Right atrium auricular region (tissue), 2 donors: ENCODE measurements around the gene ST14. TPM values are rescaled to one million over a fixed set of nuclear protein-coding genes. Genes with fewer than 3 reads are reported as not detected.
A peak's percentile ranks its signal among the peaks of the same experiment; 100 is the strongest.

ENCODE experiments used
- DNase-seq: peaks from one replicate; pipeline ENCODE4 v3.0.0-alpha.2; 2019; ENCODE audit warnings: low spot score
- H3K27ac ChIP-seq, 2 donors: fragments of 200-600 bp; sonication (generic); 1 replicate in 1 of 2; 2 replicates in 1 of 2; pipeline ENCODE4 v1.5.1; 2016 to 2019
- H3K27me3 ChIP-seq, 2 donors: fragments of 200-600 bp; sonication (generic); one replicate each; pipeline versions ENCODE4 v1.5.1 to v1.6.0; 2017 to 2019
- H3K36me3 ChIP-seq: fragments of 200-600 bp; sonication (generic); one replicate; pipeline ENCODE4 v1.5.1; 2016
- H3K4me1 ChIP-seq, 2 donors: fragments of 200-600 bp; sonication (generic); one replicate each; pipeline versions ENCODE4 v1.5.1 to v1.6.0; 2017 to 2019
- H3K4me3 ChIP-seq, 2 donors: fragments of 200-600 bp; sonication (generic); 1 replicate in 1 of 2; 2 replicates in 1 of 2; pipeline ENCODE4 v1.5.1; 2017 to 2019; ENCODE audit warnings: mild to moderate bottlenecking in 1 of 2, moderate library complexity in 1 of 2
- H3K9me3 ChIP-seq, 2 donors: fragments of 200-600 bp; sonication (generic); one replicate each; pipeline ENCODE4 v1.5.1; 2019
- total RNA-seq, 2 donors: library from RNA; depleted of rRNA; stranded (reverse); fragments of >200 nt; gene quantifications; one replicate each; pipeline ENCODE4 v1.1.0, GENCODE V29; 2016
- TF ChIP-seq, protein P1 (sequence below), 2 donors: fragments of 200-600 bp; sonication (generic); IDR thresholded peaks; one replicate each; pipeline ENCODE4 v1.5.1; 2019; ENCODE audit warnings: antibody characterized with exemption in 2 of 2

ST14 gene
- total RNA-seq, 2 donors from 2014 or later = 0.85 to 6.0 TPM

DNA sequence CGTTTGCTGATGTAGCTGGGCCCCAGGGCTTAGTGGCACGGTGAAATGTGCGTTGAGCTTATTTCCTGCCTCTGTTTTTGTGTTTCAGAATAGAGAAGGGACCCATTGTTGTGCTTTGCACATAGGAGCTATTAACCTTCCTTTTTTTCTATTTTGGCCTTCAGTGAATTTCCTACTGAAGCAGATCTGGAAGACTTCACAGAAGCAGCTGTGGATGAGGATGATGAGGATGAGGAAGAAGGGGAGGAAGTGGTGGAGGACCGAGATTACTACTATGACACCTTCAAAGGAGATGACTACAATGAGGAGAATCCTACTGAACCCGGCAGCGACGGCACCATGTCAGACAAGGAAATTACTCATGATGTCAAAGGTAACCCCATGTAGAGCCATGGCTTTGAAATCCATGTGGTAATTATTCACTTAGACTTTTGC lies 37.4 kb upstream of the ST14 start:
- no peak for DNase-seq
- H3K27ac ChIP-seq = peak overlapping the region in 1 of 2 donors; percentile 2
- H3K4me1 ChIP-seq = peaks cover 0 to 19% of the 10 kb centered on the region in 2 donors
- no peak overlapping the region for H3K4me3 ChIP-seq
- peaks cover 28% of the 10 kb centered on the region for H3K36me3 ChIP-seq
- no peaks in the 10 kb centered on the region for H3K9me3 ChIP-seq
- TF ChIP-seq, protein P1, sequence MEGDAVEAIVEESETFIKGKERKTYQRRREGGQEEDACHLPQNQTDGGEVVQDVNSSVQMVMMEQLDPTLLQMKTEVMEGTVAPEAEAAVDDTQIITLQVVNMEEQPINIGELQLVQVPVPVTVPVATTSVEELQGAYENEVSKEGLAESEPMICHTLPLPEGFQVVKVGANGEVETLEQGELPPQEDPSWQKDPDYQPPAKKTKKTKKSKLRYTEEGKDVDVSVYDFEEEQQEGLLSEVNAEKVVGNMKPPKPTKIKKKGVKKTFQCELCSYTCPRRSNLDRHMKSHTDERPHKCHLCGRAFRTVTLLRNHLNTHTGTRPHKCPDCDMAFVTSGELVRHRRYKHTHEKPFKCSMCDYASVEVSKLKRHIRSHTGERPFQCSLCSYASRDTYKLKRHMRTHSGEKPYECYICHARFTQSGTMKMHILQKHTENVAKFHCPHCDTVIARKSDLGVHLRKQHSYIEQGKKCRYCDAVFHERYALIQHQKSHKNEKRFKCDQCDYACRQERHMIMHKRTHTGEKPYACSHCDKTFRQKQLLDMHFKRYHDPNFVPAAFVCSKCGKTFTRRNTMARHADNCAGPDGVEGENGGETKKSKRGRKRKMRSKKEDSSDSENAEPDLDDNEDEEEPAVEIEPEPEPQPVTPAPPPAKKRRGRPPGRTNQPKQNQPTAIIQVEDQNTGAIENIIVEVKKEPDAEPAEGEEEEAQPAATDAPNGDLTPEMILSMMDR (IDR thresholded peaks at IDR 0.05) = no peak
- no peaks in the 10 kb centered on the region for H3K27me3 ChIP-seq

GRCh38 chr11:130123414-130124040 lies 36.1 kb upstream of the ST14 start:
- DNase-seq = no peak
- H3K9me3 ChIP-seq = no peaks in the 10 kb centered on the region
- peaks cover 41% of the 10 kb centered on the region for H3K36me3 ChIP-seq
- H3K27ac ChIP-seq = peak overlapping the region; percentile 56
- H3K4me3 ChIP-seq = no peak overlapping the region
- no peaks in the 10 kb centered on the region for H3K27me3 ChIP-seq
- H3K4me1 ChIP-seq = peaks cover 0 to 19% of the 10 kb centered on the region in 2 donors
- TF ChIP-seq, protein P1 (IDR thresholded peaks at IDR 0.05) = no peak

DNA sequence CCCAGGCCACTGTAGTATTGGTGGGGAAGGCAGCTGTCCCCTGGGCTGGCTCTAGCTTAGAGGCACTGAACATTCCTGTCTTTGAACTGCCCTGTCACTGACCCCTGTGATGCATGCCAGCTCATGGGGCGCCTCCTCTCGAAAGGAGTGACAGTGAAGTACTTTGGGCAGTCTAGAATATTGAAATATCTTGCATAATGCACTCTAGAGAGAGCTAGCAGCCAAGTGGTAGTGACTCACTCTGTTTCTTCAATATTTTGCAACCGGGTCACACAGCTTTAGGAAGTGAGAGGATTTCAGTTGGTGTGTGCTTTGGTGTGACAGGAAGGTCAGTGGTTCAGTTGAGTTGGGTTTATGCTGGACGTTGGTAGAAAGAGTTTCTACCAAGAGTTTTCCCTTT lies 35.5 kb upstream of the ST14 start:
- Histone ChIP-seq H3K27ac (peak overlapping the region; percentile 56), H3K36me3 (peaks cover 47% of the 10 kb centered on the region), H3K4me3 (no peak overlapping the region), H3K9me3 (no peaks in the 10 kb centered on the region), H3K27me3 (no peaks in the 10 kb centered on the region), H3K4me1 (peaks cover 0 to 13% of the 10 kb centered on the region in 2 donors)
- DNase-seq = peak; percentile 87
- TF ChIP-seq, protein P1 (IDR thresholded peaks at IDR 0.05) = no peak

GRCh38 chr11:130125638-130126037 lies 33.9 kb upstream of the ST14 start:
- Histone ChIP-seq H3K4me1 (peaks cover 0 to 13% of the 10 kb centered on the region in 2 donors), H3K4me3 (no peak overlapping the region), H3K9me3 (no peaks in the 10 kb centered on the region), H3K27ac (no peak overlapping the region), H3K27me3 (no peaks in the 10 kb centered on the region), H3K36me3 (peaks cover 63% of the 10 kb centered on the region)
- TF ChIP-seq, protein P1 (IDR thresholded peaks at IDR 0.05) = no peak
- no peak for DNase-seq

DNA sequence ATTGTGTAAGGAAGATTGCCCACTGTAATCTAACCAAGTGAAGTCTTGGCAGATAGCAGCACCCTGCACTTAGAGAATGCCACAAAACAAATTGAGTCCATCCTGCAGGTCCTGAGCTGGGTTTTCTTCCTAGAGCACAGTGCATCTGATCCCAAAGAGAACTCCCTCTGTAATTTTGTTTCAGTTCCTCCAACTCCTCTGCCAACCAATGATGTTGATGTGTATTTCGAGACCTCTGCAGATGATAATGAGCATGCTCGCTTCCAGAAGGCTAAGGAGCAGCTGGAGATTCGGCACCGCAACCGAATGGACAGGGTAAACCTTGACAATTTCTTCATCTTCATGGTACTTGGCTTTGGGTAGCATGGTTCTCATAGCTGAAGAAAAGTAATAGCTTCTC lies 33.1 kb upstream of the ST14 start:
- H3K4me1 ChIP-seq = peaks cover 0 to 13% of the 10 kb centered on the region in 2 donors
- peaks cover 67% of the 10 kb centered on the region for H3K36me3 ChIP-seq
- no peak overlapping the region for H3K4me3 ChIP-seq
- H3K27me3 ChIP-seq = no peaks in the 10 kb centered on the region
- TF ChIP-seq, protein P1 (IDR thresholded peaks at IDR 0.05) = no peak
- DNase-seq = no peak
- no peaks in the 10 kb centered on the region for H3K9me3 ChIP-seq
- no peak overlapping the region for H3K27ac ChIP-seq

DNA sequence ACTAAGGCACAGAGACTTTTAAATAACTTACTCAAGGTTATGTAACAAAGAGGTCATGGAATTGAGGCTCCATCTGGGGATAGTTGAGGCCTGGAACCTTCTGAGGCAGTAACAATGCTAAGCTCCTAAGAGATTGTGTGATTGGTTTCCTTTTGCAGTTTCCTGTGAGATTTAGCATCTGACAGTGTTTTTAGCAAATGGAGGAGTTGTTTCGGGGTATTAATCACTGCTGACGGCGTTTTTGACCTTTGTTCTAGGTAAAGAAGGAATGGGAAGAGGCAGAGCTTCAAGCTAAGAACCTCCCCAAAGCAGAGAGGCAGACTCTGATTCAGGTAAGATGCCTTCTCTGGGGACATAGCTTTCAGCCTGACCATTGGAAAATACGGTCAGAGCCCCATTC lies 32.1 kb upstream of the ST14 start:
- no peak for DNase-seq
- TF ChIP-seq, protein P1 (IDR thresholded peaks at IDR 0.05) = no peak
- Histone ChIP-seq H3K36me3 (peaks cover 58% of the 10 kb centered on the region), H3K27me3 (no peaks in the 10 kb centered on the region), H3K9me3 (no peaks in the 10 kb centered on the region), H3K4me1 (peaks cover 0 to 13% of the 10 kb centered on the region in 2 donors), H3K4me3 (no peak overlapping the region), H3K27ac (no peak overlapping the region)
